DND-41 (cell line): ENCODE results near the gene SWI5.
"Not testable (repeated sequence)": the region's sequence is repeated elsewhere in the genome, so short reads cannot be mapped to it uniquely, and the experiment has no call there.

ENCODE experiments used
- ATAC-seq: fragments of 200-7000 bp; cut with Tn5 transposase; 3 replicates; pipeline ENCODE4 v1.9.1; 2021; ENCODE audit warnings: low read depth; ENCODE audit not compliant: insufficient read depth
- DNase-seq: peaks from one replicate; pipeline ENCODE4 v3.0.0-alpha.2; 2020
- H2AFZ ChIP-seq: 2 replicates; pipeline ENCODE4 v1.6.0; 2012; ENCODE audit warnings: low read depth, low read length
- H3K27ac ChIP-seq: 2 replicates; pipeline ENCODE4 v1.5.1; 2012; ENCODE audit warnings: low read length, inconsistent platforms
- H3K27me3 ChIP-seq: fragments of 200-600 bp; sonication (generic); 2 replicates; pipeline ENCODE4 v1.6.0; 2012; ENCODE audit warnings: low read length, mild to moderate bottlenecking, inconsistent platforms; ENCODE audit not compliant: insufficient read depth, poor library complexity
- H3K36me3 ChIP-seq: 2 replicates; pipeline ENCODE4 v1.5.1; 2012; ENCODE audit warnings: low read length, inconsistent platforms; ENCODE audit not compliant: insufficient read depth
- H3K4me1 ChIP-seq: 2 replicates; pipeline ENCODE4 v1.5.1; 2012; ENCODE audit warnings: mild to moderate bottlenecking, low read length; ENCODE audit not compliant: insufficient read depth
- H3K4me2 ChIP-seq: 2 replicates; pipeline ENCODE4 v1.6.0; 2012; ENCODE audit warnings: mild to moderate bottlenecking, moderate library complexity, low read length, inconsistent platforms; ENCODE audit not compliant: insufficient read depth
- H3K4me3 ChIP-seq, 2 experiments: fragments of 200-600 bp in 1 of 2; shearing (Covaris generic) in 1 of 2; 2 replicates each; pipeline ENCODE4 v1.5.1; 2012 to 2016; ENCODE audit warnings: inconsistent platforms in 2 of 2, low read length in 2 of 2, mild to moderate bottlenecking in 2 of 2, low read depth in 1 of 2, moderate library complexity in 1 of 2
- H3K79me2 ChIP-seq: 2 replicates; pipeline ENCODE4 v1.6.0; 2012; ENCODE audit warnings: low read length, inconsistent platforms; ENCODE audit not compliant: insufficient read depth
- H3K9ac ChIP-seq: 2 replicates; pipeline ENCODE4 v1.6.0; 2012; ENCODE audit warnings: low read depth, mild to moderate bottlenecking, inconsistent platforms, low read length, moderate library complexity
- H3K9me3 ChIP-seq: 2 replicates; pipeline ENCODE4 v1.5.1; 2012; ENCODE audit warnings: low read length, moderate library complexity, mild to moderate bottlenecking, inconsistent platforms; ENCODE audit not compliant: insufficient read depth, severe bottlenecking
- H4K20me1 ChIP-seq: 2 replicates; pipeline ENCODE4 v1.6.0; 2012; ENCODE audit warnings: low read length; ENCODE audit not compliant: insufficient read depth
- CTCF ChIP-seq: IDR thresholded peaks from 2 replicates; pipeline ENCODE4 v1.5.1; 2012; ENCODE audit warnings: borderline replicate concordance, low read length, moderate library complexity, mild to moderate bottlenecking; ENCODE audit not compliant: poor library complexity, severe bottlenecking; ENCODE audit errors: extremely low read depth
- EZH2 ChIP-seq: IDR thresholded peaks from 3 replicates; pipeline ENCODE4 v1.6.1; 2012; ENCODE audit warnings: borderline replicate concordance, low read depth, mild to moderate bottlenecking, moderate library complexity, low read length, inconsistent platforms; ENCODE audit not compliant: severe bottlenecking

SWI5 gene

GRCh38 chr9:128276008-128276573 lies at the start of gene SWI5:
Gene SWI5, plus strand, starts transcription at chr9:128276276.
- Histone ChIP-seq H3K36me3 (peaks cover 18% of the 10 kb centered on the region), H2AFZ (peak within 1 kb of the TSS; percentile 90), H4K20me1 (no peaks in the 10 kb centered on the region), H3K4me3 (peak within 1 kb of the TSS; percentile 77 to 95), H3K9me3 (no peaks in the 10 kb centered on the region), H3K27me3 (no peaks in the 10 kb centered on the region), H3K4me1 (peaks cover 32% of the 10 kb centered on the region), H3K79me2 (peaks cover 29% of the 10 kb centered on the region), H3K4me2 (peak within 1 kb of the TSS; percentile 78), H3K27ac (peak within 1 kb of the TSS; percentile 80), H3K9ac (peak within 1 kb of the TSS; percentile 79)
- ATAC-seq (peak; percentile 97), DNase-seq (peak; percentile 99)
- TF ChIP-seq CTCF (no peak), EZH2 (no peak)

DNA sequence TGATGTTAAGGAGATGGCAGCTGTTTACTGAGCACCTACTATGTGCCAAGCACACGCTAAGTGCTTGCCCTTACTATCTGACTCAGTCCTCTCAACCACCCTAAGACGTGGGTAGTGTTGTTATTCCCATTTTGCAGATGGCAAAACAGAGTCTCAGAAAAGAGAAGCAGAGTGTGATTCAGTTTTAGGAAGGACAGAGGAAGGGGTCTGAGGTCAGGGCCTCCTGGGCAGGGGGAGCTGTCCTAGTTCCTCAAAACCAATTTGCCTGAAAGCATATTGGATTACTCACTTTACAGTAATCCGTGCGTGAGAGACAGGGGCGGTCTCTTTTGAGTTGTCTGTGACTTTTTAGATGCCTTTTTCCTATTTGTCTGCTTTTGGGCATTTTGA lies 49.7 kb upstream of the SWI5 start:
- H2AFZ ChIP-seq, result no peak overlapping the region
- no peak overlapping the region for H3K27ac ChIP-seq
- H3K9me3 ChIP-seq, result no peaks in the 10 kb centered on the region
- DNase-seq (no peak), ATAC-seq (no peak)
- no peaks in the 10 kb centered on the region for H3K4me1 ChIP-seq
- no peak overlapping the region for H3K4me3 ChIP-seq
- no peaks in the 10 kb centered on the region for H3K79me2 ChIP-seq
- no peak overlapping the region for H3K9ac ChIP-seq
- no peaks in the 10 kb centered on the region; the same call in 1 of the 2 replicates for H4K20me1 ChIP-seq
- H3K27me3 ChIP-seq, result no peaks in the 10 kb centered on the region
- H3K4me2 ChIP-seq, result no peak overlapping the region
- no peaks in the 10 kb centered on the region for H3K36me3 ChIP-seq
- TF ChIP-seq EZH2, result no peak
- TF ChIP-seq CTCF, result no peak

DNA sequence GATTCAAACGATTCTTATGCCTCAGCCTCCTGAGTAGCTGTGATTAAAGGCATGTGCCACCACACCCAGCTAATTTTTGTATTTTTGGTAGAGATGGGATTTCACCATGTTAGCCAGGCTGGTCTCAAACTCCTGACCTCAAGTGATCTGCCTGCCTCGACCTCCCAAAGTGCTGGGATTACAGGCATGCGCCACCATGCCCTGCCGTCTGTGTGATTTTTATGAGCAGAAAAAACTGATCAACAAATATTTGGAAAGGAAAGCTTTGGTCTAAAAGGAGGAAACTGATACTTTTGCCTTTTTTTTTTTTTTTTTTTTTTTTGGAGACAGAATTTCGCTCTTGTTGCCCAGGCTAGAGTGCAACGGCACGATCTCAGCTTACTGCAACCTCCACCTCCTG lies 45.2 kb upstream of the SWI5 start:
- not testable (repeated sequence) for H3K4me3 ChIP-seq, H3K9me3 ChIP-seq, H3K4me1 ChIP-seq, H3K4me2 ChIP-seq, H3K36me3 ChIP-seq, H3K9ac ChIP-seq, H3K79me2 ChIP-seq, H2AFZ ChIP-seq, H4K20me1 ChIP-seq, H3K27ac ChIP-seq, ATAC-seq, H3K27me3 ChIP-seq, DNase-seq

- no peak overlapping the region for H3K27ac ChIP-seq
- H3K9me3 ChIP-seq, result no peaks in the 10 kb centered on the region
- DNase-seq, result no peak
- H3K4me2 ChIP-seq, result no peak overlapping the region
- no peaks in the 10 kb centered on the region for H3K4me1 ChIP-seq
- no peaks in the 10 kb centered on the region for H3K79me2 ChIP-seq
- H3K27me3 ChIP-seq, result no peaks in the 10 kb centered on the region
- TF ChIP-seq CTCF, result no peak
- no peak overlapping the region for H2AFZ ChIP-seq
- H3K4me3 ChIP-seq, result no peak overlapping the region
- no peak for ATAC-seq
- H4K20me1 ChIP-seq, result no peaks in the 10 kb centered on the region; the same call in 1 of the 2 replicates
- H3K36me3 ChIP-seq, result no peaks in the 10 kb centered on the region
- H3K9ac ChIP-seq, result no peak overlapping the region
Measured at GRCh38 chr9:128231638-128232527, 44.2 kb upstream of the SWI5 start.
